CD4-positive, alpha-beta T cell (primary cell): Measurements from ENCODE around the gene COP1. TPM values are rescaled to one million over a fixed set of nuclear protein-coding genes. Genes with fewer than 3 reads are reported as not detected.
"Not testable (repeated sequence)": the region's sequence is repeated elsewhere in the genome, so short reads cannot be mapped to it uniquely, and the experiment has no call there.

Source experiments
- ATAC-seq: fragments of 200-7000 bp; cut with Tn5 transposase; one replicate; pipeline ENCODE4 v1.10.0; 2022; ENCODE audit warnings: mild to moderate bottlenecking; ENCODE audit not compliant: poor library complexity
- CTCF ChIA-PET: fragments of 350-600 bp; sonication (Branson Sonifier 250); formaldehyde crosslinking; loops from one replicate; lab custom pipeline; 2021; ENCODE audit warnings: antibody characterized with exemption, inconsistent platforms; lab: Charles Lee
- POLR2A ChIA-PET: fragments of 350-600 bp; sonication (Branson Sonifier 250); formaldehyde crosslinking; loops from one replicate; lab custom pipeline; 2021; ENCODE audit warnings: antibody characterized with exemption, inconsistent platforms; lab: Charles Lee
- DNase-seq, 14 experiments: peaks; one replicate each; pipeline ENCODE4 v3.0.0-alpha.2; 2013 to 2020; ENCODE audit warnings: mixed read lengths in 2 of 14
- H3K27ac ChIP-seq, 2 donors: one replicate each; pipeline versions ENCODE4 v1.5.1 to v1.7.0; 2013; ENCODE audit warnings: low read length in 2 of 2, low read depth in 1 of 2, mild to moderate bottlenecking in 1 of 2
- H3K27me3 ChIP-seq, 2 experiments: 1 replicate in 1 of 2; 2 replicates in 1 of 2; pipeline versions ENCODE4 v1.6.1 to v1.7.0; 2013; ENCODE audit warnings: low read length in 2 of 2, control low read depth in 1 of 2, mild to moderate bottlenecking in 1 of 2, moderate library complexity in 1 of 2; ENCODE audit not compliant: insufficient read depth in 2 of 2, control insufficient read depth in 1 of 2
- H3K36me3 ChIP-seq: one replicate; pipeline ENCODE4 v1.6.1; 2013; ENCODE audit warnings: low read length, control low read depth; ENCODE audit not compliant: insufficient read depth
- H3K4me1 ChIP-seq: one replicate; pipeline ENCODE4 v1.6.1; 2013; ENCODE audit warnings: low read length, control low read depth; ENCODE audit not compliant: insufficient read depth
- H3K4me3 ChIP-seq: one replicate; pipeline ENCODE4 v1.5.1; 2013; ENCODE audit warnings: mild to moderate bottlenecking, low read length, moderate library complexity
- H3K9me3 ChIP-seq, 2 experiments: 1 replicate in 1 of 2; 2 replicates in 1 of 2; pipeline versions ENCODE4 v1.6.1 to v1.7.0; 2013; ENCODE audit warnings: low read length in 2 of 2, mild to moderate bottlenecking in 2 of 2, control low read depth in 1 of 2, moderate library complexity in 1 of 2; ENCODE audit not compliant: control insufficient read depth in 1 of 2, insufficient read depth in 1 of 2
- H3K27ac Mint-ChIP-seq: one replicate; pipeline ENCODE4 v1.8.0; 2020; ENCODE audit warnings: mixed read lengths
- H3K27me3 Mint-ChIP-seq: one replicate; pipeline ENCODE4 v1.8.0; 2021; ENCODE audit warnings: mixed read lengths
- H3K36me3 Mint-ChIP-seq: one replicate; pipeline ENCODE4 v1.8.0; 2021; ENCODE audit warnings: low read depth, mixed read lengths
- H3K4me1 Mint-ChIP-seq: one replicate; pipeline ENCODE4 v1.8.0; 2021; ENCODE audit warnings: low read depth, mixed read lengths
- H3K4me3 Mint-ChIP-seq: one replicate; pipeline ENCODE4 v1.8.0; 2020; ENCODE audit warnings: mild to moderate bottlenecking, mixed read lengths
- H3K9me3 Mint-ChIP-seq: one replicate; pipeline ENCODE4 v1.8.0; 2020; ENCODE audit warnings: mixed read lengths
- CTCF ChIP-seq: fragments of 200-600 bp; IDR thresholded peaks from one replicate; pipeline ENCODE4 v1.8.0; 2022; ENCODE audit warnings: antibody characterized with exemption, mild to moderate bottlenecking
- intact Hi-C, 2 experiments: fragments of 100-400 bp; cut with DNase I in 1 of 2; cut with micrococcal nuclease in 1 of 2; formaldehyde crosslinking; loops; one replicate each; pipeline versions ENCODE4 v1.15.1 to v1.9.0; 2023 to 2025; cut with DNase I, micrococcal nuclease
- total RNA-seq, 174 experiments: library from RNA in 2 of 174; stranded (reverse) in 2 of 174; gene quantifications; one replicate each; pipeline ENCODE4 v1.2.3 and lab custom pipeline; 2021 to 2026

The COP1 gene
- total RNA-seq, 2 experiments from 2014 or later = 38.6 to 42.2 TPM

DNA sequence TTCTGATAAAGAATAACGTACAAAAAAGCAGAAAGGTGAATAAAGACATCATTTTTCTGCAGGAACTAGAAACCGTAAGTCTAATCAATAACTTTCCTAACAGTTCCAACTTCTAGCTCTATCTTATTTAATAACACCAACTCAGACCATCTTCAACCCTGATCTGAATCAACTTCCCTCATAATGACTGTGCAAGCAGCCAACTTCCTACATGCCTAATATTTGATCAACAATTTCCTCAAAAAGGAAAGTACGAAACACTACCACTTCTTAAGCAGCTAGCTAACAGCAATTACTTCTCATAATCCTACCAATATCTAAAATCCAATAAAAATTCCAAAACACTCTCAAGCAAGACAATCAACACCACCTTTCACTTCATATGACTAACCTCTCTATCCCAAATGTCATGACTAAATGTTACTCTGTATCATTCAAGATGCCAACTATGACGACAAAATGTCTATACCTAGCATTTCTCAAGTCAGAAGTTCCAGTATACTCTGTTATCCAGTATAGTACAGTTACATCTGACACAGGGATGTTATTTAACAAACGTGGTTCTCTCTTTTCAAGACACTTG, 1.7 kb downstream of the COP1 start:
- H3K27me3 Mint-ChIP-seq = peaks cover 3% of the 10 kb centered on the region
- ChIA-PET CTCF (no interaction called here), POLR2A (interaction anchor here (0.9 to 1.5 kb wide), 3 partner anchors 18 to 1206 kb away, joined by 3 to 5 read pairs (median 4); partner anchors contain the start of gene CACYBP)
- peaks cover 23% of the 10 kb centered on the region for H3K36me3 Mint-ChIP-seq
- H3K27ac Mint-ChIP-seq = peak overlapping the region; percentile 73
- peak overlapping the region; percentile 98 for H3K4me3 ChIP-seq
- H3K4me3 Mint-ChIP-seq = peak overlapping the region; percentile 98
- H3K9me3 ChIP-seq = no peaks in the 10 kb centered on the region
- H3K27ac ChIP-seq = no peak overlapping the region
- no peaks in the 10 kb centered on the region for H3K36me3 ChIP-seq
- H3K4me1 ChIP-seq = peaks cover 21% of the 10 kb centered on the region
- H3K4me1 Mint-ChIP-seq = peaks cover 56% of the 10 kb centered on the region
- intact Hi-C loops = loop anchor here (5.0 to 10.0 kb wide), 3 partner anchors 43 to 1181 kb away; partner anchors contain the start of gene MRPS14 (in 1 of the 2)
- no peaks in the 10 kb centered on the region for H3K9me3 Mint-ChIP-seq
- DNase-seq (peak in 3 of 14 experiments; percentile 3 to 25 (median 16)), ATAC-seq (no peak)
- H3K27me3 ChIP-seq = no peaks in the 10 kb centered on the region
- no peak for TF ChIP-seq CTCF

- ATAC-seq, H3K36me3 ChIP-seq, H3K27me3 Mint-ChIP-seq, H3K9me3 ChIP-seq, H3K9me3 Mint-ChIP-seq, POLR2A ChIA-PET, CTCF ChIA-PET, H3K27me3 ChIP-seq, H3K27ac ChIP-seq, DNase-seq: not testable (repeated sequence)
- H3K4me3 ChIP-seq = peak overlapping the region; percentile 98
- peaks cover 24% of the 10 kb centered on the region for H3K36me3 Mint-ChIP-seq
- H3K4me1 Mint-ChIP-seq = peaks cover 63% of the 10 kb centered on the region
- peak overlapping the region; percentile 73 for H3K27ac Mint-ChIP-seq
- H3K4me1 ChIP-seq = peaks cover 21% of the 10 kb centered on the region
- H3K4me3 Mint-ChIP-seq = peak overlapping the region; percentile 98
- intact Hi-C loops = loop anchor here (5.0 to 10.0 kb wide), 3 partner anchors 42 to 1180 kb away; partner anchors contain the start of gene MRPS14 (in 1 of the 2)
Measured at GRCh38 chr1:176204655-176205054, 2.4 kb downstream of the COP1 start.

GRCh38 chr1:176203735-176204134, 3.4 kb downstream of the COP1 start:
- POLR2A ChIA-PET = no interaction called here
- Mint-ChIP-seq H3K4me3 (no peak overlapping the region), H3K36me3 (peaks cover 31% of the 10 kb centered on the region), H3K27me3 (peaks cover 3% of the 10 kb centered on the region), H3K4me1 (peaks cover 71% of the 10 kb centered on the region), H3K27ac (no peak overlapping the region), H3K9me3 (no peaks in the 10 kb centered on the region)
- Histone ChIP-seq H3K4me3 (no peak overlapping the region), H3K36me3 (no peaks in the 10 kb centered on the region), H3K27ac (no peak overlapping the region), H3K9me3 (peaks cover 0 to 4% of the 10 kb centered on the region in 2 experiments), H3K4me1 (peaks cover 25% of the 10 kb centered on the region), H3K27me3 (no peaks in the 10 kb centered on the region)
- CTCF ChIA-PET = no interaction called here
- no peak for DNase-seq
- TF ChIP-seq CTCF = no peak
- intact Hi-C loops = loop anchor here in 1 of 2 experiments (10.0 kb wide), 1 partner anchor 1179 kb away; the partner anchor contains the start of gene MRPS14
- no peak for ATAC-seq
